HG03159 (cell line): ENCODE data around the gene ZNF474.

Experiments used
- ATAC-seq: cut with Tn5 transposase; IDR thresholded peaks from one replicate; pipeline ENCODE4 v1.9.1; 2021; ENCODE audit warnings: mild to moderate bottlenecking, moderate library complexity; ENCODE audit not compliant: unreplicated experiment

The ZNF474 gene

GRCh38 chr5:122152266-122152900 is 23.0 kb downstream of the ZNF474 start:
- no peak for ATAC-seq

DNA sequence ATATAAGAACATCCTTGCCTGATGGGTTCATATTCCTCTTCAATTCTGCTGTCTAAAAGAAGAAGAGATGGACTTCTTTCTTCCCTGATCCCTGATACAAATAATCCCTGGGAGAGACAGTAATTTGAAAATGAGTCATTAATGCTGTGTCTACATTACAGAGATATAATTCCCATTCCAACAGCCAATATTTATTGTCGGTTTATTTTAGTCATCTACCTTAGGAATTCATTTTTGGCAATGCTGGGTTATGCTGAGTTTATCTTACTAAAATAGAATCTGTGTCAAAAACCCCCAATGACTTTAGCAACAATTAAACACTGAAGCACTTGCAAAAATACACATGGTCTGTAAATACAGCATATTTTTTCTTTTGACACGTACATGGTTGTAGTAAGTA is 23.9 kb downstream of the ZNF474 start:
- ATAC-seq: no peak

DNA sequence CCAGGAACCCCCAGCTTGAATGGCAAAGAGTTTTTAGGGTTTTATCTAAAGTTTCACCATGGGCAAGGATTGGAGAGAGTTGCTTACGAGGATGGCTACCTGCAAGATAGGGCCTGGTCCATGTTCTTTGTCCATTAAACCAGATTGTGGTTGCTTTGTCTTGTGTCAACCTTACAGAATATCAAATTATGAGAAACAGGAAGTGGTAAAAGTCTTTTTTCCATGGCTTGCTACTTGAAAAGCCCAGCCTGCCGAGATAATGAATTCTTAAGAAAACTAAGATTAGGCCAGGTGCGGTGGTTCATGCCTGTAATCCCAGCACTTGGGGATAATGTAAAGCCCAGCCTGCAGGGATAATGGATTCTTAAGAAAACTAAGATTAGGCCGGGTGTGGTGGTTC is 24.4 kb downstream of the ZNF474 start:
- ATAC-seq: no peak

GRCh38 chr5:122154491-122154890 is 25.1 kb downstream of the ZNF474 start:
- ATAC-seq: no peak

DNA sequence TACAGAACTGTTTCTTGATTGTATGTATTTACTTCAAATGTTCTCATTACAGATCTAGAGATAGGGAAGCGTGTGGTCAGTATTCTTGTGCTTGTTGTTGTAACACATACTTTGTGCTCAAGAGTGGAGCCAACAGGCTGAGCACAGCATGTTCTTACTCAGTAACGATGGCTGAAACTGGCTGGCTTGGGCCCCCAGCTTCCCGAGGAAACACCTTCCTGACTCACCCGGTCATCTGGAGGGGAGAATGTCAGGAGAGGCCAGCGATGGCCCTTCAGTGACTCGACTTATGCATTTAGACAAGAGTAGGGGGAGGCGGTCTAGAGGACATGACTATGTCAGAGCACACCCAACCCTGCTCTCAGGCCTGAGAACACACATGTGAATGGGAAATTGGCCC is 25.6 kb downstream of the ZNF474 start:
- no peak for ATAC-seq

GRCh38 chr5:122155546-122155945 is 26.2 kb downstream of the ZNF474 start:
- ATAC-seq: no peak

GRCh38 chr5:122156724-122157325 is 27.5 kb downstream of the ZNF474 start:
- no peak for ATAC-seq

DNA sequence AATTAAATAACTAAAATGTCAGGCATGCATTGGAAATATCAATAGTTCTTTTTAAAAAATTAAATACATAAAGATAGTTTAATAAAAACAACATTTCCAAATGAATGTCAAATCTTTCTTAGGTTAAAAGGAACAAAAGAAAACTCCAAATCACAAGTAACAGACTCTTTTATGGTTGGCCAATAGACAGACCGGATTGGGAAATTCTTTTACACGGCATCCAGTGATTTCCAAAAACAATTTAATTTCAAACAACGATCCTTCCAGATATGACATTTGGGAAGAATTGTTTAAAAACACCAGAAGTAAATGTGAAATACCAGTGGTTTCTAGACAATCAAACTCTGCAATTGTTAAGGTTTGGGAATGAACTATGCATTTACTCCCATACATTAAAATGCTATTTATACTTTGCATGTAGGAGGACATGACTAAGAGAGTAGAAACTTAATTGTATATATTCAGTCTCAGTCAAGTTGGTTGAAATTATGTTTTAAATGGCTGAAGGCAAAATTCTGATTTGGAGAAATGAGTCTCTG is 32.8 kb downstream of the ZNF474 start:
- ATAC-seq: no peak

DNA sequence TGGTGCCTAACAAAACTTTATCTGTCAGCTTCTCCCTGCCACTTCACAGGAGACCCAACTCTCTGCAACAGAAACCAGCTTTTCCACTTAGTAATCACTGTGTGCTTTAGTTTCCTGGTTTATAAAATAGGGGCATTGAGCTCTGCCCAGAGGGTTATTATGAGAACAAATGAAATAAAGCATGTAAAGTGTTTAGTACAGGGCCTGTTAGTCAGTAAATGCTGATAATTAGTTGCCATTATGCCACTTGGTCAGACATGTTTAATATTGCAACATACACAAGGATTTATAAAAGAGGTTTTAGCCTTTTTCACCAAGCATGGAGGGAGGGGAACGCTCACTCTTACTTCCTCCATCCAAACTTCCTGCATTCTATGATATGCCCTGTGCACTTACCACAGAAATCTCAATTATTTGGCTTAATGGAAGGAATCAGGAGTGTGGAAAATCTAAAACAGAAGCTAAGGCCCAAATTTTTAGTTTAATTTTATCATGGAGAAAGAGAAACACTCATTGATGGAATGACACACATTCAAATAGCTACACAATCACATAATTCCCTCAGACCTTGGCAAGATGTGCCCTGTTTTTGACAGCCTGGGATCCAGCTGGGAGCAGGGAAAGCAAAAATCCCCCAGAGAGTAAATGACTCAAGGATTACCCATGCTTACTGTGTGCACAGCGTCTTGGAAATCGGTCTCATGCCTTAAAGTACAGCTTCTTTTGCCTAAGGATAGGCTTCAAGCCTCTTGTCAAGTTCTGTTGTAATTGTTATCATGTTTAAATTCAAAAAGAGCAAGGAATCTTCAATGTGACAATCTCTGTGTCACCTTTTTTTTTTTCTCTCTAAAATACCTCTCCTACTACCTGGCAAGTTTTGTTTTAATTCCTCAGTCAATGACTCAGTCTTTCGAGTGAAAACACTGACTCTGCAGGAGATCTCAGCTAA is 34.0 kb downstream of the ZNF474 start:
- no peak for ATAC-seq

GRCh38 chr5:122164070-122164435 is 34.7 kb downstream of the ZNF474 start:
- no peak for ATAC-seq

DNA sequence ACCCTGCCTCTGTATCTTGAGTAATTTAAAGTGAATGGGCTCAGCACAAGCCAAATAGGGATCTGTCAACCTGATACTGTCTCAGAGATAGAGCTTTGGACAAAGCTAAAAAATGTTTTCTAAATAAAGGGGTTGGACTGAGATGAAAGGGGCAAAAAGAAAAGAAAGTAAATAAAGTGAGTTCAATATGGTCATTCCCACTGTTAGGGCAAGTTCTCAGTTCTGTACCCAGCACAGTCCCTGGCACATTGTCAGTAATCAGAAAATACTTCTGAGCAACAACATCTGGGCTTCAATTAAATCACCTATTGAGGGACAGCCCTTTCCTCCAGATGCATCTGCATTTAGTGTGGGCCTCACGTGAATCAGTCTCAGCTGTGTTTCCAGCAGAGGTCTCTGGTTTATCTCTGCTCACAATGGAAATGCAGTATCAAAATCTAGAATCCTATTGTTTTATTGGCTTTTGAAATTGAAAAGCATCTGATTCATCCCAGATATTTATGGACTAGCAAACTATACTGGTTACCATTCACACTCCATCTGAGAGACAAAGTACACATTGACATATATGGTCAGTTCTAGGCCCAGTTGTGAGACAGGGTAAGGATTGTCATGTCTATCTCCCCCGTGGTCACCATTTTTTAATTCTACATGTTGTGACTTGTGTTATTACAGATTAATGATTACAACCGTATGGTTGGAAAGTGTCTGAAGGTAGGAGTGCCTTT is 35.6 kb downstream of the ZNF474 start:
- ATAC-seq: no peak

- ATAC-seq: no peak
Measured at GRCh38 chr5:122165559-122166078, 36.3 kb downstream of the ZNF474 start.

- no peak for ATAC-seq
Measured at GRCh38 chr5:122169350-122170103, 40.2 kb downstream of the ZNF474 start.

DNA sequence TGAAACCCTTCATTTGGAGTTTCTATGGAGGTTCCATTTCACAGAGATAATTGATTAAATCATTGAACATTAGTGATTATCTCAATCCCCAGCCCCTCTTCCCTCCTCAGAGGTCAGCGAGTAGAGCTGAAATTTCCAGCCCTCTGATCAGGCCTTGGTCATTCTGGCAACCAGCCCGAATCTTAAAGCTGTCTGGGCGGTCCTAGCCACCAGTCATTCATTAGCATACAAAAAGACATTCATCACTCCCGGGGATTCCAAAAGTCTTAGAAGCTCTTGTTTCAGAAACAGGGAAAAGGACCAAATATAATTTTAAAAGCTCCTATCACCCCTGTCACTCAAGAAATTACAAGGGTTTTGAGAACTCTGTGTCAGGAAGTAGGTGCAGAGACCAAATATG is 41.3 kb downstream of the ZNF474 start:
- no peak for ATAC-seq

GRCh38 chr5:122172207-122172606 is 42.9 kb downstream of the ZNF474 start:
- ATAC-seq: no peak

- no peak for ATAC-seq
Measured at GRCh38 chr5:122173474-122174415, 44.4 kb downstream of the ZNF474 start.

DNA sequence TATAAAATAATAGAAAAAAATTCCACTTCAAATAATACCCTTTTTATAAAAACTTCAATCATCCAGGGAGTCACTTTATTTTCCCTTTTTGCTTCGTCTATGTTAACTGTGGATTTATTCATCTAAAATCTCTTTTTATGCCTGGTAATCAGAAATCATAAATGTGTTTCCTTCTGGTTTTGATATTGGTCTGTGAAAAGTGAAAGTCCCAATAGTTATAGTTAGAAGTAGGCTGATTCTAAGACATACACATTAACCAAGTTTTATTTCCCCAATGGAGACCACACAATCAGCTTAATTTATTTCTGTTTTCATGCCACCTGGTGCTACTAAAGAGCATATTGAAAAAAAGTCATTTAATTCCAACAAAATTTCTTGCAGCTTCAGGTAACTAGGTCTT is 45.7 kb downstream of the ZNF474 start:
- no peak for ATAC-seq

GRCh38 chr5:122175852-122176251 is 46.5 kb downstream of the ZNF474 start:
- ATAC-seq: no peak

DNA sequence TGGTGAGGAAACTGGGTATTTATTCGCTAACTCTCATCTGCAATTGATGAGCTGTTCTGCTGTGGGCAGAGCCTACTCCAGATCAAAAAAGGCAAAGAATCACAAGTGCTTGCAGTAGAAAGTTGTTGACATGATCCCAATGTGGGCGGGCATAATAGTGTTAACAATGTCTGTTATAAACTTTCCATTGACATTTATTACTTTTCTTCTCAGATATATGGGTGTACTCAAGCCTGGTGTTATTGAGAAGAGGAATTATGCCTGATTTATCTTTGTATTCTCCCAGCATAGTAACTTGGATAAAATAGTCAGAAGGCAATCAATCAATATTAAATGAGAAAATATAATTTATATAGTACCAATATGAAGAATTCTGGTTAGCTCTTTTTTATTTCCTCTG is 47.8 kb downstream of the ZNF474 start:
- ATAC-seq: no peak
